HCT116 (cell line): ENCODE data around the gene GABRR3. TPM values are rescaled to one million over a fixed set of nuclear protein-coding genes. Genes with fewer than 3 reads are reported as not detected.
A peak's percentile ranks its signal among the peaks of the same experiment; 100 is the strongest.

Source experiments
- ATAC-seq: fragments of 200-7000 bp; cut with Tn5 transposase; 2 replicates; pipeline ENCODE4 v1.9.1; 2020; ENCODE audit warnings: mild to moderate bottlenecking, moderate library complexity
- BruUV-seq: library from RNA; stranded (reverse); fragments of 400-500 nt; replicated peaks from 2 replicates; lab custom pipeline; 2021; lab: Mats Ljungman, UMichigan
- CTCF ChIA-PET: fragments of 300-600 bp; sonication (Branson Sonifier 250); formaldehyde crosslinking; loops from one replicate; lab custom pipeline; 2021; ENCODE audit warnings: antibody characterized with exemption; lab: Charles Lee
- POLR2A ChIA-PET: fragments of 300-600, 350-600 bp; sonication (Branson Sonifier 250); formaldehyde crosslinking; loops from one replicate; lab custom pipeline; 2021; ENCODE audit warnings: antibody characterized with exemption; lab: Charles Lee
- RAD21 ChIA-PET, 2 experiments: fragments of 300-600 bp; sonication (Branson Sonifier 250); formaldehyde crosslinking; loops; one replicate each; lab custom pipeline; 2023; ENCODE audit warnings: low total read pairs in 2 of 2; ENCODE audit not compliant: uncharacterized antibody in 2 of 2, unreplicated experiment in 2 of 2, low non-redundant PET in 1 of 2; lab: Charles Lee
- DNase-seq: peaks from one replicate; pipeline ENCODE4 v3.0.0-alpha.2; 2010; ENCODE audit warnings: low read depth, low spot score
- H2AFZ ChIP-seq: fragments of 200-600 bp; shearing (Covaris generic), sonication (generic); 2 replicates; pipeline ENCODE4 v1.6.1; 2017; ENCODE audit warnings: low read depth, mixed run types, mixed read lengths, antibody characterized with exemption, low read length; ENCODE audit not compliant: poor library complexity, severe bottlenecking
- H3K27ac ChIP-seq: 2 replicates; pipeline ENCODE4 v1.5.1; 2012; ENCODE audit warnings: low read depth, low read length
- H3K27me3 ChIP-seq: fragments of 200-600 bp; sonication (generic); 2 replicates; pipeline ENCODE4 v1.6.1; 2016; ENCODE audit warnings: mixed run types, low read length, mixed read lengths; ENCODE audit not compliant: insufficient read depth
- H3K36me3 ChIP-seq, 2 experiments: fragments of 200-500 bp in 1 of 2; fragments of 200-600 bp in 1 of 2; sonication (Bioruptor generic) in 1 of 2; sonication (generic) in 1 of 2; 2 replicates each; pipeline versions ENCODE4 v1.5.1 to v1.6.1; 2014 to 2016; ENCODE audit warnings: low read length in 2 of 2, inconsistent platforms in 1 of 2, mixed read lengths in 1 of 2, mixed run types in 1 of 2; ENCODE audit not compliant: insufficient read depth in 2 of 2, control insufficient read depth in 1 of 2
- H3K4me1 ChIP-seq, 2 experiments: fragments of 200-600 bp in 1 of 2; sonication (generic) in 1 of 2; 2 replicates each; pipeline versions ENCODE4 v1.5.1 to v1.6.1; 2012 to 2017; ENCODE audit warnings: low read length in 2 of 2, inconsistent platforms in 1 of 2, mild to moderate bottlenecking in 1 of 2, mixed read lengths in 1 of 2, mixed run types in 1 of 2, moderate library complexity in 1 of 2; ENCODE audit not compliant: insufficient read depth in 2 of 2, control insufficient read depth in 1 of 2
- H3K4me2 ChIP-seq: fragments of 200-600 bp; sonication (generic); 2 replicates; pipeline ENCODE4 v1.6.1; 2017; ENCODE audit warnings: mixed run types, low read length, mixed read lengths
- H3K4me3 ChIP-seq, 2 experiments: fragments of 200-600 bp in 1 of 2; sonication (generic) in 1 of 2; replicated peaks in 1 of 2; 2 replicates each; pipeline ENCODE4 v1.5.1; 2011 to 2016; ENCODE audit warnings: low read length in 2 of 2, control low read depth in 1 of 2, low read depth in 1 of 2, mild to moderate bottlenecking in 1 of 2, mixed read lengths in 1 of 2, mixed run types in 1 of 2
- H3K79me2 ChIP-seq: fragments of 200-600 bp; sonication (generic); 2 replicates; pipeline ENCODE4 v1.6.1; 2017; ENCODE audit warnings: mild to moderate bottlenecking, mixed run types, low read length, moderate library complexity, mixed read lengths; ENCODE audit not compliant: insufficient read depth
- H3K9ac ChIP-seq: fragments of 200-600 bp; sonication (generic); 2 replicates; pipeline ENCODE4 v1.6.1; 2016; ENCODE audit warnings: low read length, mixed read lengths
- H3K9me2 ChIP-seq: fragments of 200-600 bp; sonication (generic), shearing (Covaris generic); 2 replicates; pipeline ENCODE4 v1.6.1; 2017; ENCODE audit warnings: mixed run types, mild to moderate bottlenecking, moderate library complexity; ENCODE audit not compliant: insufficient read depth
- H3K9me3 ChIP-seq, 2 experiments: fragments of 200-500 bp in 1 of 2; fragments of 200-600 bp in 1 of 2; sonication (Bioruptor generic) in 1 of 2; sonication (generic) in 1 of 2; 2 replicates each; pipeline ENCODE4 v1.6.1; 2014 to 2017; ENCODE audit warnings: low read length in 2 of 2, mixed read lengths in 2 of 2, inconsistent platforms in 1 of 2, low read depth in 1 of 2, mild to moderate bottlenecking in 1 of 2, mixed run types in 1 of 2, moderate library complexity in 1 of 2; ENCODE audit not compliant: control insufficient read depth in 1 of 2, insufficient read depth in 1 of 2
- H4K20me1 ChIP-seq: fragments of 200-600 bp; sonication (generic), shearing (Covaris generic); 2 replicates; pipeline ENCODE4 v1.6.1; 2017; ENCODE audit warnings: mixed run types, mild to moderate bottlenecking, moderate library complexity; ENCODE audit not compliant: insufficient read depth
- CBX3 ChIP-seq: IDR thresholded peaks from 2 replicates; pipeline ENCODE4 v1.6.1; 2012; ENCODE audit warnings: low read depth
- POLR2A ChIP-seq: IDR thresholded peaks from 2 replicates; pipeline ENCODE4 v1.7.0; 2011; ENCODE audit warnings: borderline replicate concordance; ENCODE audit not compliant: insufficient read depth, insufficient read length; ENCODE audit errors: extremely low read depth
- POLR2AphosphoS5 ChIP-seq: IDR thresholded peaks from 2 replicates; pipeline ENCODE4 v1.6.1; 2011; ENCODE audit warnings: mild to moderate bottlenecking, low read depth, low read length, moderate library complexity
- RAD21 ChIP-seq: IDR thresholded peaks from 2 replicates; pipeline ENCODE4 v1.6.1; 2012; ENCODE audit warnings: low read depth, mild to moderate bottlenecking
- TCF7L2 ChIP-seq: IDR thresholded peaks from 2 replicates; pipeline ENCODE4 v1.7.0; 2011; ENCODE audit warnings: borderline replicate concordance, inconsistent platforms; ENCODE audit not compliant: insufficient read depth, insufficient read length; ENCODE audit errors: extremely low read depth
- YY1 ChIP-seq: IDR thresholded peaks from 2 replicates; pipeline ENCODE4 v1.6.1; 2011; ENCODE audit warnings: low read length, low read depth, moderate library complexity, mild to moderate bottlenecking; ENCODE audit not compliant: insufficient replicate concordance; ENCODE audit errors: extremely low read depth
- intact Hi-C: fragments of 100-400 bp; cut with micrococcal nuclease; formaldehyde crosslinking; loops from 2 replicates; pipeline ENCODE4 v1.10.0; 2022
- total RNA-seq: library from RNA; stranded (reverse); gene quantifications from one replicate; pipeline ENCODE4 v1.2.1, GENCODE V29; 2021; ENCODE audit not compliant: unreplicated experiment
- TF ChIP-seq, protein P1 (sequence below), 3 experiments: fragments of 200-600 bp in 1 of 3; sonication (generic) in 1 of 3; IDR thresholded peaks in 2 of 3; conservative IDR thresholded peaks in 1 of 3; 2 replicates each; pipeline ENCODE4 v1.5.1; 2012 to 2017; ENCODE audit warnings: low read depth in 2 of 3, low read length in 2 of 3, antibody characterized with exemption in 1 of 3, borderline replicate concordance in 1 of 3, control low read depth in 1 of 3, mild to moderate bottlenecking in 1 of 3, mixed read lengths in 1 of 3, mixed run types in 1 of 3, moderate library complexity in 1 of 3; ENCODE audit not compliant: insufficient read depth in 1 of 3

The GABRR3 gene
- total RNA-seq, 1 experiment from 2014 or later = not detected

GRCh38 chr3:98022978-98023820 lies 11.9 kb downstream of the GABRR3 start:
- Histone ChIP-seq H3K9ac (no peak overlapping the region), H4K20me1 (no peaks in the 10 kb centered on the region), H3K79me2 (no peaks in the 10 kb centered on the region), H3K4me1 (no peaks in the 10 kb centered on the region), H3K9me3 (no peaks in the 10 kb centered on the region), H3K27me3 (no peaks in the 10 kb centered on the region), H2AFZ (peak overlapping the region; percentile 29), H3K4me2 (0 out of 2 replicates have a peak overlapping the region, but pooled peaks have one; percentile 4), H3K36me3 (no peaks in the 10 kb centered on the region), H3K27ac (no peak overlapping the region), H3K9me2 (no peaks in the 10 kb centered on the region), H3K4me3 (no peak overlapping the region)
- POLR2A ChIA-PET = no interaction called here
- CTCF ChIA-PET = interaction anchor here (0.9 to 2.8 kb wide), 8 partner anchors 9 to 304 kb away, joined by 3 to 25 read pairs (median 5); no protein-coding TSS in a partner anchor
- TF ChIP-seq CBX3 = no peak
- no peak for TF ChIP-seq POLR2AphosphoS5
- peak; percentile 25 for TF ChIP-seq YY1
- no peak for TF ChIP-seq POLR2A
- peak; percentile 88 for TF ChIP-seq RAD21
- TF ChIP-seq, protein P1, sequence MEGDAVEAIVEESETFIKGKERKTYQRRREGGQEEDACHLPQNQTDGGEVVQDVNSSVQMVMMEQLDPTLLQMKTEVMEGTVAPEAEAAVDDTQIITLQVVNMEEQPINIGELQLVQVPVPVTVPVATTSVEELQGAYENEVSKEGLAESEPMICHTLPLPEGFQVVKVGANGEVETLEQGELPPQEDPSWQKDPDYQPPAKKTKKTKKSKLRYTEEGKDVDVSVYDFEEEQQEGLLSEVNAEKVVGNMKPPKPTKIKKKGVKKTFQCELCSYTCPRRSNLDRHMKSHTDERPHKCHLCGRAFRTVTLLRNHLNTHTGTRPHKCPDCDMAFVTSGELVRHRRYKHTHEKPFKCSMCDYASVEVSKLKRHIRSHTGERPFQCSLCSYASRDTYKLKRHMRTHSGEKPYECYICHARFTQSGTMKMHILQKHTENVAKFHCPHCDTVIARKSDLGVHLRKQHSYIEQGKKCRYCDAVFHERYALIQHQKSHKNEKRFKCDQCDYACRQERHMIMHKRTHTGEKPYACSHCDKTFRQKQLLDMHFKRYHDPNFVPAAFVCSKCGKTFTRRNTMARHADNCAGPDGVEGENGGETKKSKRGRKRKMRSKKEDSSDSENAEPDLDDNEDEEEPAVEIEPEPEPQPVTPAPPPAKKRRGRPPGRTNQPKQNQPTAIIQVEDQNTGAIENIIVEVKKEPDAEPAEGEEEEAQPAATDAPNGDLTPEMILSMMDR (IDR thresholded peaks at IDR 0.05 in 2 of 3, conservative IDR thresholded peaks at IDR 0.05 in 1 of 3; ENCODE audit: borderline replicate concordance in 1 of 3, insufficient read depth in 1 of 3, low read depth in 2 of 3, low read length in 2 of 3) = peak; percentile 65 to 98 (median 90); a peak in 5 of 6 replicates
- TF ChIP-seq TCF7L2 = no peak
- DNase-seq (peak; percentile 60), ATAC-seq (peak; percentile 97)
- RAD21 ChIA-PET = interaction anchor here (0.6 to 0.7 kb wide), 2 partner anchors 72 to 195 kb away, joined by 3 to 4 read pairs; no protein-coding TSS in a partner anchor
- BruUV-seq = no TSS peak
- intact Hi-C loops = loop anchor here (1.0 to 5.0 kb wide), 3 partner anchors 230 to 1161 kb away; no protein-coding TSS in a partner anchor
